IMR-90 (cell line): ENCODE measurements around the gene DYSF. TPM values are rescaled to one million over a fixed set of nuclear protein-coding genes. Genes with fewer than 3 reads are reported as not detected.

Source experiments
- ATAC-seq: fragments of 200-7000 bp; cut with Tn5 transposase; 2 replicates; pipeline ENCODE4 v1.9.1; 2020; ENCODE audit warnings: low read depth, mild to moderate bottlenecking, moderate library complexity
- BruUV-seq: library from RNA; stranded (reverse); fragments of 400-500 nt; replicated peaks from 2 replicates; lab custom pipeline; 2021; lab: Mats Ljungman, UMichigan
- CTCF ChIA-PET: fragments of 300-600 bp; formaldehyde crosslinking; extraction: SDS; loops from one replicate; lab custom pipeline; 2021; ENCODE audit warnings: antibody characterized with exemption; lab: Yijun Ruan, JAX
- POLR2A ChIA-PET: fragments of 300-600 bp; sonication (Branson Sonifier 250); formaldehyde crosslinking; loops from one replicate; lab custom pipeline; 2022; ENCODE audit warnings: antibody characterized with exemption; ENCODE audit not compliant: unreplicated experiment; lab: Charles Lee
- DNase-seq: peaks from one replicate; pipeline ENCODE4 v3.0.0; 2013
- H2AFZ ChIP-seq: replicated peaks from 2 replicates; pipeline ENCODE3; 2013; ENCODE audit warnings: low read length, mild to moderate bottlenecking; ENCODE audit not compliant: poor library complexity
- H2AK5ac ChIP-seq: 2 replicates; pipeline ENCODE4 v1.6.1; 2013; ENCODE audit warnings: low read depth, low read length, inconsistent platforms
- H2AK9ac ChIP-seq: replicated peaks from 2 replicates; pipeline ENCODE3; 2013; ENCODE audit warnings: mild to moderate bottlenecking, low read depth, low read length, moderate library complexity; ENCODE audit not compliant: poor library complexity
- H2BK120ac ChIP-seq: 2 replicates; pipeline ENCODE4 v1.6.1; 2013; ENCODE audit warnings: low read depth, low read length, inconsistent platforms
- H2BK15ac ChIP-seq: 3 replicates; pipeline ENCODE4 v1.6.1; 2013; ENCODE audit warnings: low read depth, low read length, inconsistent platforms
- H2BK20ac ChIP-seq: 2 replicates; pipeline ENCODE4 v1.6.1; 2013; ENCODE audit warnings: low read depth, mild to moderate bottlenecking, inconsistent platforms, low read length, moderate library complexity
- H2BK5ac ChIP-seq: 2 replicates; pipeline ENCODE4 v1.6.1; 2013; ENCODE audit warnings: mild to moderate bottlenecking, low read depth, low read length, inconsistent platforms; ENCODE audit not compliant: poor library complexity, severe bottlenecking
- H3K14ac ChIP-seq: replicated peaks from 2 replicates; pipeline ENCODE4 v1.6.1; 2013; ENCODE audit warnings: low read depth, low read length, inconsistent platforms
- H3K18ac ChIP-seq: 2 replicates; pipeline ENCODE4 v1.6.1; 2013; ENCODE audit warnings: low read depth, low read length, control low read depth
- H3K23ac ChIP-seq: 2 replicates; pipeline ENCODE4 v1.6.1; 2013; ENCODE audit warnings: low read depth, low read length, inconsistent platforms
- H3K27ac ChIP-seq: 2 replicates; pipeline ENCODE4 v1.5.1; 2013; ENCODE audit warnings: mild to moderate bottlenecking, control low read depth, low read length; ENCODE audit not compliant: insufficient read depth
- H3K27me3 ChIP-seq: 2 replicates; pipeline ENCODE4 v1.6.1; 2013; ENCODE audit warnings: low read length; ENCODE audit not compliant: control insufficient read depth, insufficient read depth
- H3K36me3 ChIP-seq: 2 replicates; pipeline ENCODE4 v1.6.1; 2013; ENCODE audit warnings: low read length, mixed read lengths; ENCODE audit not compliant: control insufficient read depth, insufficient read depth
- H3K4ac ChIP-seq: 2 replicates; pipeline ENCODE4 v1.6.1; 2013; ENCODE audit warnings: low read depth, low read length, inconsistent platforms
- H3K4me1 ChIP-seq: 2 replicates; pipeline ENCODE4 v1.6.1; 2013; ENCODE audit warnings: low read length, mixed read lengths; ENCODE audit not compliant: control insufficient read depth, insufficient read depth
- H3K4me2 ChIP-seq: 2 replicates; pipeline ENCODE4 v1.6.1; 2013; ENCODE audit warnings: low read depth, mild to moderate bottlenecking, control low read depth, low read length, moderate library complexity
- H3K4me3 ChIP-seq: 2 replicates; pipeline ENCODE4 v1.5.1; 2013; ENCODE audit warnings: low read depth, mild to moderate bottlenecking, control low read depth, low read length, moderate library complexity; ENCODE audit not compliant: insufficient read depth
- H3K56ac ChIP-seq: 2 replicates; pipeline ENCODE4 v1.6.1; 2013; ENCODE audit warnings: low read length, inconsistent platforms; ENCODE audit not compliant: insufficient read depth; ENCODE audit errors: extremely low read depth
- H3K79me1 ChIP-seq, 2 experiments: 2 replicates each; pipeline ENCODE4 v1.6.1; 2013; ENCODE audit warnings: low read length in 2 of 2, inconsistent platforms in 1 of 2, low read depth in 1 of 2
- H3K9ac ChIP-seq: 2 replicates; pipeline ENCODE4 v1.6.1; 2013; ENCODE audit warnings: low read depth, low read length, control low read depth
- H3K9me1 ChIP-seq: 2 replicates; pipeline ENCODE4 v1.6.1; 2013; ENCODE audit warnings: low read length, inconsistent platforms; ENCODE audit not compliant: insufficient read depth
- H3K9me3 ChIP-seq: 2 replicates; pipeline ENCODE4 v1.6.1; 2013; ENCODE audit warnings: low read length; ENCODE audit not compliant: control insufficient read depth, insufficient read depth
- H4K20me1 ChIP-seq: 2 replicates; pipeline ENCODE4 v1.6.1; 2013; ENCODE audit warnings: low read length, inconsistent platforms; ENCODE audit not compliant: insufficient read depth
- H4K5ac ChIP-seq: 2 replicates; pipeline ENCODE4 v1.6.1; 2013; ENCODE audit warnings: mild to moderate bottlenecking, low read depth, low read length, control low read depth
- H4K8ac ChIP-seq, 2 experiments: 2 replicates each; pipeline ENCODE4 v1.6.1; 2013; ENCODE audit warnings: low read depth in 2 of 2, low read length in 2 of 2, control low read depth in 1 of 2, inconsistent platforms in 1 of 2
- H4K91ac ChIP-seq: 2 replicates; pipeline ENCODE4 v1.6.1; 2013; ENCODE audit warnings: low read depth, low read length, inconsistent platforms; ENCODE audit not compliant: insufficient read depth
- BHLHE40 ChIP-seq: fragments of 150-350 bp; IDR thresholded peaks from 2 replicates; pipeline ENCODE4 v1.6.1; 2016; ENCODE audit warnings: mild to moderate bottlenecking, low read depth, low read length
- CEBPB ChIP-seq: IDR thresholded peaks from 2 replicates; pipeline ENCODE4 v1.6.1; 2012; ENCODE audit warnings: low read depth, low read length, improper control_type of control experiment
- CHD1 ChIP-seq: IDR thresholded peaks from 2 replicates; pipeline ENCODE4 v1.6.1; 2012; ENCODE audit warnings: low read depth, low read length, improper control_type of control experiment
- FOS ChIP-seq: fragments of 150-350 bp; IDR thresholded peaks from 2 replicates; pipeline ENCODE4 v1.6.1; 2016; ENCODE audit warnings: low read depth, low read length
- MAFK ChIP-seq: IDR thresholded peaks from 2 replicates; pipeline ENCODE4 v1.6.1; 2012; ENCODE audit warnings: low read depth, low read length, improper control_type of control experiment
- MAZ ChIP-seq: IDR thresholded peaks from 2 replicates; pipeline ENCODE4 v1.6.1; 2012; ENCODE audit warnings: low read depth, mild to moderate bottlenecking, low read length, improper control_type of control experiment, moderate library complexity, borderline replicate concordance
- MXI1 ChIP-seq: IDR thresholded peaks from 2 replicates; pipeline ENCODE4 v1.6.1; 2012; ENCODE audit warnings: low read depth, mild to moderate bottlenecking, low read length, moderate library complexity, borderline replicate concordance
- NFE2L2 ChIP-seq: fragments of 150-350 bp; IDR thresholded peaks from 2 replicates; pipeline ENCODE4 v1.6.1; 2016; ENCODE audit warnings: low read depth, mild to moderate bottlenecking, low read length
- POLR2A ChIP-seq: IDR thresholded peaks from 2 replicates; pipeline ENCODE4 v1.6.1; 2012; ENCODE audit warnings: mild to moderate bottlenecking, low read depth, low read length
- RAD21 ChIP-seq: IDR thresholded peaks from 2 replicates; pipeline ENCODE4 v1.6.1; 2012; ENCODE audit warnings: low read length, improper control_type of control experiment
- RCOR1 ChIP-seq: IDR thresholded peaks from 2 replicates; pipeline ENCODE4 v1.6.1; 2012; ENCODE audit warnings: mild to moderate bottlenecking, low read length, improper control_type of control experiment; ENCODE audit not compliant: insufficient replicate concordance
- RFX5 ChIP-seq: IDR thresholded peaks from 2 replicates; pipeline ENCODE4 v1.8.0; 2012; ENCODE audit warnings: low read depth, mild to moderate bottlenecking, low read length, moderate library complexity
- SMC3 ChIP-seq: fragments of 150-350 bp; IDR thresholded peaks from 2 replicates; pipeline ENCODE4 v1.6.1; 2016; ENCODE audit warnings: low read depth, mild to moderate bottlenecking, antibody characterized with exemption, low read length, moderate library complexity
- WGBS, 2 experiments: methylation state at CpG; one replicate each; pipeline versions ENCODE4 v1.1.5 to v1.1.7; 2013; ENCODE audit warnings: missing lambda C conversion rate in 2 of 2; ENCODE audit not compliant: insufficient read length in 1 of 2; ENCODE audit errors: extremely low coverage in 2 of 2; 5-methylcytosine and 5-hydroxymethylcytosine counted together
- dilution Hi-C: fragments of 300-500 bp; cut with HindIII; formaldehyde crosslinking; loops from one replicate; pipeline ENCODE4 v1.14.3; 2018; ENCODE audit warnings: low sequenced_read_pairs; ENCODE audit not compliant: unreplicated experiment
- in situ Hi-C: fragments of 300-500 bp; cut with MboI; formaldehyde crosslinking; loops from 3 replicates; pipeline ENCODE4 v1.14.3; 2019; ENCODE audit warnings: low sequenced_read_pairs, inconsistent platforms, mixed read lengths
- intact Hi-C: fragments of 100-400 bp; cut with micrococcal nuclease; formaldehyde crosslinking; loops from 2 replicates; pipeline ENCODE4 v1.10.0; 2022
- polyA plus RNA-seq, 3 experiments: library from polyadenylated mRNA; depleted of rRNA; stranded (reverse); fragments of >200 nt; gene quantifications; 2 replicates each; pipeline ENCODE4 v1.2.3, GENCODE V29; 2012; ENCODE audit warnings: low replicate concordance in 1 of 3
- total RNA-seq: library from RNA; depleted of rRNA; stranded (reverse); fragments of >200 nt; gene quantifications from 2 replicates; pipeline ENCODE4 v1.2.3, GENCODE V29; 2012
- TF ChIP-seq, protein P1 (sequence below): fragments of 150-350 bp; IDR thresholded peaks from 2 replicates; pipeline ENCODE4 v1.6.1; 2017; ENCODE audit warnings: mild to moderate bottlenecking, antibody characterized with exemption, low read length, low read depth
- TF ChIP-seq, protein P2 (sequence below): conservative IDR thresholded peaks from 2 replicates; pipeline ENCODE4 v1.5.1; 2012; ENCODE audit warnings: mild to moderate bottlenecking, low read depth, low read length, improper control_type of control experiment
- TF ChIP-seq, protein P3 (sequence below): fragments of 150-350 bp; IDR thresholded peaks from 2 replicates; pipeline ENCODE4 v1.6.1; 2016; ENCODE audit warnings: low read depth, mild to moderate bottlenecking, low read length, moderate library complexity, borderline replicate concordance

The DYSF gene
- total and polyA plus RNA-seq, 2 of the 4 experiments (the other 2 are of a cell fraction): 0.09 to 0.18 TPM

DNA sequence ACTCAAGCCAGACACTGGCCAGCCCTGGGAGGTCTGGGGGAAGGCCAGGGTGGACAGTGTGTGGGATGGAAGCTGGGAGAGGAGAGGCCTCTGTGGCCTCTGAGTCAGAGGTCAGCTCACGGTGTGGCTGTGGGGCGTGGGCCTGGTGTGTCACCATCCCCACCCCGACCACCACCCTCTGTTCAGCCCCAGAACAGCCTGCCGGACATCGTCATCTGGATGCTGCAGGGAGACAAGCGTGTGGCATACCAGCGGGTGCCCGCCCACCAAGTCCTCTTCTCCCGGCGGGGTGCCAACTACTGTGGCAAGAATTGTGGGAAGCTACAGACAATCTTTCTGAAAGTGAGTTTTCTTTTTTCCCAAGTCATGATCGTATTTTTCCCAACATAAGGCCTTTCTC, 110.5 kb downstream of the DYSF start:
- peaks cover 40% of the 10 kb centered on the region for H3K27me3 ChIP-seq
- H2BK15ac ChIP-seq: no peak overlapping the region
- no peak for DNase-seq
- H3K18ac ChIP-seq: no peak overlapping the region
- no peak overlapping the region for H2BK20ac ChIP-seq
- POLR2A ChIA-PET: no interaction called here
- no CpG with 5 or more reads among the region's 11 CpGs for WGBS, 2 experiments
- intact Hi-C loops: no loop called here
- H3K36me3 ChIP-seq: no peaks in the 10 kb centered on the region
- H3K4me1 ChIP-seq: no peaks in the 10 kb centered on the region
- H3K9me1 ChIP-seq: no peaks in the 10 kb centered on the region
- no peak for ATAC-seq
- H3K23ac ChIP-seq: no peak overlapping the region
- no TSS peak for BruUV-seq
- no peak overlapping the region for H2BK5ac ChIP-seq
- in situ Hi-C loops: no loop called here
- no peak overlapping the region for H4K5ac ChIP-seq
- no peak overlapping the region for H3K4me2 ChIP-seq
- no peak overlapping the region for H2BK120ac ChIP-seq
- H3K9ac ChIP-seq: no peak overlapping the region
- no peak overlapping the region for H3K14ac ChIP-seq
- no peak overlapping the region for H2AK9ac ChIP-seq
- no peak overlapping the region for H2AK5ac ChIP-seq
- H4K20me1 ChIP-seq: no peaks in the 10 kb centered on the region
- CTCF ChIA-PET: no interaction called here
- TF ChIP-seq MXI1 (no peak), RFX5 (no peak), SMC3 (no peak), CEBPB (no peak), FOS (no peak), RAD21 (no peak), POLR2A (no peak), RCOR1 (no peak), NFE2L2 (no peak), MAFK (no peak), BHLHE40 (no peak), CHD1 (no peak), MAZ (no peak)
- TF ChIP-seq, protein P1, sequence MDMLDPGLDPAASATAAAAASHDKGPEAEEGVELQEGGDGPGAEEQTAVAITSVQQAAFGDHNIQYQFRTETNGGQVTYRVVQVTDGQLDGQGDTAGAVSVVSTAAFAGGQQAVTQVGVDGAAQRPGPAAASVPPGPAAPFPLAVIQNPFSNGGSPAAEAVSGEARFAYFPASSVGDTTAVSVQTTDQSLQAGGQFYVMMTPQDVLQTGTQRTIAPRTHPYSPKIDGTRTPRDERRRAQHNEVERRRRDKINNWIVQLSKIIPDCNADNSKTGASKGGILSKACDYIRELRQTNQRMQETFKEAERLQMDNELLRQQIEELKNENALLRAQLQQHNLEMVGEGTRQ: no peak
- TF ChIP-seq, protein P2, sequence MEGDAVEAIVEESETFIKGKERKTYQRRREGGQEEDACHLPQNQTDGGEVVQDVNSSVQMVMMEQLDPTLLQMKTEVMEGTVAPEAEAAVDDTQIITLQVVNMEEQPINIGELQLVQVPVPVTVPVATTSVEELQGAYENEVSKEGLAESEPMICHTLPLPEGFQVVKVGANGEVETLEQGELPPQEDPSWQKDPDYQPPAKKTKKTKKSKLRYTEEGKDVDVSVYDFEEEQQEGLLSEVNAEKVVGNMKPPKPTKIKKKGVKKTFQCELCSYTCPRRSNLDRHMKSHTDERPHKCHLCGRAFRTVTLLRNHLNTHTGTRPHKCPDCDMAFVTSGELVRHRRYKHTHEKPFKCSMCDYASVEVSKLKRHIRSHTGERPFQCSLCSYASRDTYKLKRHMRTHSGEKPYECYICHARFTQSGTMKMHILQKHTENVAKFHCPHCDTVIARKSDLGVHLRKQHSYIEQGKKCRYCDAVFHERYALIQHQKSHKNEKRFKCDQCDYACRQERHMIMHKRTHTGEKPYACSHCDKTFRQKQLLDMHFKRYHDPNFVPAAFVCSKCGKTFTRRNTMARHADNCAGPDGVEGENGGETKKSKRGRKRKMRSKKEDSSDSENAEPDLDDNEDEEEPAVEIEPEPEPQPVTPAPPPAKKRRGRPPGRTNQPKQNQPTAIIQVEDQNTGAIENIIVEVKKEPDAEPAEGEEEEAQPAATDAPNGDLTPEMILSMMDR: no peak
- TF ChIP-seq, protein P3, sequence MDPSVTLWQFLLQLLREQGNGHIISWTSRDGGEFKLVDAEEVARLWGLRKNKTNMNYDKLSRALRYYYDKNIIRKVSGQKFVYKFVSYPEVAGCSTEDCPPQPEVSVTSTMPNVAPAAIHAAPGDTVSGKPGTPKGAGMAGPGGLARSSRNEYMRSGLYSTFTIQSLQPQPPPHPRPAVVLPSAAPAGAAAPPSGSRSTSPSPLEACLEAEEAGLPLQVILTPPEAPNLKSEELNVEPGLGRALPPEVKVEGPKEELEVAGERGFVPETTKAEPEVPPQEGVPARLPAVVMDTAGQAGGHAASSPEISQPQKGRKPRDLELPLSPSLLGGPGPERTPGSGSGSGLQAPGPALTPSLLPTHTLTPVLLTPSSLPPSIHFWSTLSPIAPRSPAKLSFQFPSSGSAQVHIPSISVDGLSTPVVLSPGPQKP: no peak
- H3K4me3 ChIP-seq: no peak overlapping the region
- H3K9me3 ChIP-seq: no peaks in the 10 kb centered on the region
- H3K56ac ChIP-seq: no peak overlapping the region
- no peak overlapping the region for H4K91ac ChIP-seq
- H3K79me1 ChIP-seq: no peaks in the 10 kb centered on the region
- no peak overlapping the region for H2AFZ ChIP-seq
- dilution Hi-C loops: no loop called here
- no peak overlapping the region for H3K4ac ChIP-seq
- no peak overlapping the region for H4K8ac ChIP-seq
- no peak overlapping the region for H3K27ac ChIP-seq
